GM18511 (cell line): ENCODE data around the gene TBCA.
"Not testable (repeated sequence)": the region's sequence is repeated elsewhere in the genome, so short reads cannot be mapped to it uniquely, and the experiment has no call there.

Source experiments
- ATAC-seq: cut with Tn5 transposase; IDR thresholded peaks from one replicate; pipeline ENCODE4 v1.9.1; 2021; ENCODE audit warnings: mild to moderate bottlenecking, moderate library complexity; ENCODE audit not compliant: unreplicated experiment

The TBCA gene

DNA sequence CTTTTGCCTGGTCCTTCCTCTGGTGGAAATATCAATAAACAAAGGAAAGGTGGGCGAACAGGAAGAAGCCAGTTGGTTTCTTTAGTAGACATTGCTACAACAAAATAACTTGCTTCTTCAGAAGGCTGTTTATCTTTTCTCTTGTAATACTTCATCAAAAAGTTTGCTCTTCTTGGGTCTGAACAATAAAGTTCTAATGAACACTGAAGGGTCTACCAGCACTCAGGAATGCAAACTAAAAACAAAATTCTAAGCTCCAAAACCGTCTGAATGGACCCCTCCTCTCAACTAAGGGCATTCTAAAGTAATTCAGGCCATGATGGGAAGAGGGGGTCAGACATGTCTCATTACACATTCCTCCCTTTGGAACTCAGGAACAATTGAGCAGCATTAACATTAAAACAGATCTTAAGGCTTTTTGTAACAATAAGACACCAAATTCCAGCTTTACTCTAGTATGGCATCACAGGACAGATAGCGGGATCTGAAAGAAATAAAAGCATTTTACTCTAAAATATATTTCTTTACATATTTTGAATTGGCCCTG lies 2.3 kb downstream of the TBCA start:
- no peak for ATAC-seq

DNA sequence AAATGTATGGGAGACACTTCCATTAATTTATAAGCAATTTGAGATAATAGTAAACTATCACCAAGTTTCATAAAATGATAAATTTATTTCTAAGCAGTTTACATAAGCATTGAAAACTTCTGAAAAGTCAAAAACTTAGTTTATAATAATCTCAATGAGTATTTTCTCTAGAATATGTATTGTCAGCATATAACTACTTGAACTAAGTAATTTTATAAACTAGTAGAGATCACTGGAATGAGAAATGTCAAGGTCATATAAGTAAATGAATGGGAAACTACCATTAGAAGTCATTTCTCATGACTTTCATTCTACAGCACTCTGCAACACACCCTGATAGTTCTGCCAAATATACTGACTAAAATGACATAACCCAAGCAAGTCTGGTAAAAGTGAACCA lies 3.4 kb downstream of the TBCA start:
- no peak for ATAC-seq

DNA sequence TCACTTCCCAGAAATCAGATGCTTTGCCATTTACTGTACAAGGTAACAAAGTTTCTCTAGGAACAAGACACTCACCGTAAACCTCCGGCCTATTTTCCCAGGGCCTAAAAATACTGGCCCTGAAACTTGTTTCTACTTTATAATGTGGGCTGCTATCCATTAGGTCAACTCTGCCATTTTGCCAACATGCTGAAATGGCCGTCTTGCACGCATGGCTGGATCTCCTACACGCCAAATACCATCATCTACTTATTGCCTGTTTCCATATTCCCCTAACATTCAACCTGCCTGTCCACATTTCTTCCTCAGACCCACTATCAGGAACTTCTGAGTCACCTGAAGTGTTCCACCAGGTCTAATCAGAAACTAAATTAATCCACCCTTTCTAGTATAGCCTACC lies 4.7 kb downstream of the TBCA start:
- ATAC-seq: no peak

DNA sequence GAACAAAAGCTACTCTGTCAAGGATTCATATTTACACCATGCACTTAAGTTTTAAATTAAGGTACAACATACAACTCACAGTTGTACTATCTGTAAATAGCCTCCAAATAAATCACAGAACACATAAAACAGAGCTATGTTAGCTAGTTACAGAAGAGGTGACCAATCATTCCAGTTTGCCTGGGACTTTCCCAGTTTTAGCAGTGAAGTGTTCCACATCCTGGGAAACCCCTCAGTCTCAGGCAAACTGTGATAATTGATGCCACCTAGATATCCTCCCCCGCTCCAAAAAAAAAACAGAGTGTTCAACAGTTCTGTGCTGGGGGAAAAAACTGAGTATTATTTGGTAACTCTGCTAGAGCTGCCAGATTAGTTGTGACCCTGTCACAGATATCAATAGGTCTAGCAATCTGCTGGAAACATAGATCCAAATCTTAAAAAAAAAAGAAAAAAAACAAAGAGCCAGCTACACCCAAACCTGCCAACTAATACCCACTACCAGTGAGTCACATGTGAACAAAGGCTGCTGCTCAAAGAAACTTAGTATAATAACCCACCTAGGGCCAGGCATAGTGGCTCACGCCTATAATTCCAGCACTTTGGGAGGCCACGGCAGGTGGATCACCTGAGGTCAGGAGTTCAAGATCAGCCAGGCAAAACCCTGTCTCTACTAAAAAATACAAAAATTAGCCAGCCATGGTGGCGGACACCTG lies 5.7 kb downstream of the TBCA start:
- no peak for ATAC-seq

DNA sequence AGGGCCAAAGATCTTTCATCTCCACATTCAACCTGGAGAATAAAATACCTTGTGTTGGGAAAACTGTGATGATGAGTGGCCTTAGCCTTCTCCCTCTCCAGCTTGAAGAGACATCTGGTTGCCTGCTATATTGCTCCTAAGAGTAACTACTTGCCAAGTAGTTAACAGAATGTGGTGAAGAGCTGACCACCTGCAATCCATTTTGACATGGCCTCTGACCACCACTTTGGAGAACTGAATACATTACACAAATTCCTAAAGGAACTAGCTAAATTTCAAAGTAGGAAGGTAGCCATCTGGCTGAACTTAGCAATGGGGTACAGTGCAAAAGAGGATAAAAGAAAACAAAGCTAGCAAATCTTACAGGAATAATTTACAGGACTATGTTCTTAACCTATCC lies 7.2 kb downstream of the TBCA start:
- ATAC-seq: no peak

DNA sequence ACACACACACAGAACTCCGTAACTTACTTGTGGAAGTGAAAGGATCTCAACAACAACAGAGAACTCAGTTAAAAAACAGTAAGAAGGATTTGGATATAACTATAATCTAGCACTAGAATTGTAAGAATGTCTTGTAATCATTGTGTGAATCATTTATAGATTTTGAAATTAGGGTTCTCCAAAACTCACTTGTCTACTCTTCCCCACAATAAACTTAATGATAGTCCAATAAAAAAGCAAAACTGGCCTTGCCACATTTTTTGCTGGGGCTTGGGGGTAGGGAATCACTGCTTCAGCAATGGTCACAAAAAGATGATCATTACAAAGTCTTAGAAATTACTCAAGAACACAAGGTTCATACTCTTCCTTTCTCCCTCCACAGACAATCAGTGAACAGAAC lies 8.8 kb downstream of the TBCA start:
- no peak for ATAC-seq

DNA sequence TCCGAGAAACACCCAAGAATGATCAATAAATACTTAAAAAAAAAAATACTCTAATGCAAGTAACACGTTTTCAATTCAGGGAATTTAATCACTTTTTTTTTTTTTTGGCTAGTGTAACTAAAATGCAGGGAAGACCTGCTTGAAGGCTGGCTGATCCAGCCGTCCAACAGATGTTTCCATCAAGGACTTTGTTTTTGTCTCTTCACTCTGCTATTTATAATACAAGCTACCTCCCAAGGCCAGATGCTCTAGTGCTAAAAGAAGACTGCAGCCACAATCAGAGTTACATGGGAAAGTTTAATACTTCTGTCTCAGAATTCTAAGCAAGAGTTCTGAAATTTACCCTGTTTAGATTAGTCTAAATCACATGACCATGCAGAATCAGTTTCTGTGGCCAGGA lies 14.5 kb downstream of the TBCA start:
- no peak for ATAC-seq

DNA sequence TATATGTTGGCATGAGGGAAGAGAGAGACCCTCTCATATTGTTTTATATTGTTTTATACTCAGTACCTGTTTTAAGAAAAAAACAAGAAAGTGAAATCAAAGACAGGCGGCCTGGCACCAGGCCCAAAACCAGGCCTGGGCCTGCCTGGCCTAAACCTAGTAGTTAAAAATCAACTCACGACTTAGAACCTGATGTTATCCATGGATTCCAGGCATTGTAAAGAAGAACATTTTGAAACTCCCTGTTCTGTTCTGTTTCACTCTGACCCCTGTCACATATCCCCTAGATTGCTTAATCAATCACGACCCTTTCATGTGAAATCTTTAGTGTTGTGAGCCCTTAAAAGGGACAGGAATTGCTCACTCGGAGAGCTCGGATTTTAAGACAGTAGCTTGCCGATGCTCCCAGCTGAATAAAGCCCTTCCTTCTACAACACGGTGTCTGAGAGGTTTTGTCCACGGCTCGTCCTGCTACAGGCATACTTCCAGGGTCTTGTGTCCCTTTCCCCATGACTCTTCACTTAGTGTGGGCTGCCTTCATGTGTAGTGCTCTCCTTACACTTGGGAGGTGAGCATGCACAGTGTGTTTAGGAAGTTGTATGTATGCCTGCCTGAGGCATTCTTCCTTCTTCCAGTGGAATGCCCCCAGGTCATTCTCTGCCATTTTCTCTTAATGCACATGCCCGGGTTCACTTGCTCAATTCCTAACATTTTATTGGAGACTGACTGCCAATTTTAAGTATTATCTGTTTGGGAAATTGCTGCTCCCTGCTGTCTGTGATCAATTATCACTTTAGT lies 17.8 kb downstream of the TBCA start:
- no peak for ATAC-seq

DNA sequence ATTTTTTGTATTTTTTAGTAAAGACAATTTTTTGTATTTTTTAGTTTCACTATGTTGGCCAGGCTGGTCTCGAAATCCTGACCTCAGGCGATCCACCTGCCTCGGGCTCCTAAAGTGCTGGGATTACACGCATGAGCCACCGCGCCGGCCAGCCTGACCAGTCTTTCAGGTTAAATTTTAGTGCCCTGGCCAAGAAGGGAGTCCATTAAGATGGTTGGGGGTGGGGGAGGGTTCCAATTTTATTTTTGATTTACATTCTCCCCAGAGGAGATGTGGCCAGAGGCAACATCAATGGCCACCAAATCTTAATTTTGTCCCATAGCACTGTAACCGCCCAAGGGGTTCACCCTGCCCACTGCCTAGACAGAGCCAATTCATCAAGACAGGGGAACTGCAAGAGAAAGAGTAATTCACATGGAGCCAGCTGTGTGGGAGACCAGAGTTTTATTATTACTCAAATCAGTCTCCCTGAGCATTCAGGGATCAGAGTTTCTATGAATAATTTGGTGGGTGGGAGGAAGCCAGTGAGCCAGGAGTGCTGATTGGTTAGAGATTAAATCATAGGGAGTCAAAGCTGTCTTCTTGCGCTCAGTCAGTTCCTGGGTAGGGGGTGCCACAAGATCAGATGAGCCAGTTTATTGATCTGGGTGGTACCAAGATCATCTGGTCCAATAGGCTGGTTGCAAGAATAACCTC lies 24.7 kb downstream of the TBCA start:
- ATAC-seq: no peak

DNA sequence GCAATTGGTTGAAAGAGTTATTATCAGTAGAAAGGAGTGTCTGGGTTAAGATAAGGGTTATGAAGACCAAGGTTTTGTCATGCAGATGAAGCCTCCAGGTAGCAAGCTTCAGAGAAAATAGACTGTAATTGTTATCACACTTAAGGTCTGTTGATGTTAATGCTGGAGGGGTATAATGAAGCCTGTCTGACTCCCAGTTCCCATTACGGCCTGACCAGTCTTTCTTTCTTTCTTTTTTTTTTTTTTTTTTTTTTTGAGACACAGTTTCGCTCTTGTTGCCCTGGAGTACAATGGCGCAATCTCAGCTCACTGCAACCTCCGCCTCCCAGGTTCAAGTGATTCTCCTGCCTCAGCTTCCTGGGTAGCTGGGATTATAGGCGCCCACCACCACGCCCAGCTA lies 25.2 kb downstream of the TBCA start:
- ATAC-seq: not testable (repeated sequence)

DNA sequence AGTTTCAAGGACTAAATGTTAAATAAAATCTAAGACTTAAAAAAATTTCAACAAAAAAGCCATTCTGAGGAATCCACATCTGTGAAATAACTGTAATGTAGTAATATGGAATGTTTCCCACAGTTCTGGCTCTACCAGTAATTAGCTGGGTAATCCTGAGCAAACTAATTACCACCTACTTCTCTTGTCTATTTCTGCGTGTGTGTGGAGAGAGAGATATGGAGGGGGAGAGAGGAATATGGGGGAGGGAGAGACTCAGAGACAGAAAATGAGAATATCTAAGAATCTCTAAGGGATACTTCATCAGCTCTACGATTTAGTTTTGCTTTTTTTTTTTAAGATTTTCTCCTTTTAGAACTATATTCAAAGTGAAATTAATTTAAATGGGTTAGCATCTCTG lies 28.0 kb downstream of the TBCA start:
- no peak for ATAC-seq

DNA sequence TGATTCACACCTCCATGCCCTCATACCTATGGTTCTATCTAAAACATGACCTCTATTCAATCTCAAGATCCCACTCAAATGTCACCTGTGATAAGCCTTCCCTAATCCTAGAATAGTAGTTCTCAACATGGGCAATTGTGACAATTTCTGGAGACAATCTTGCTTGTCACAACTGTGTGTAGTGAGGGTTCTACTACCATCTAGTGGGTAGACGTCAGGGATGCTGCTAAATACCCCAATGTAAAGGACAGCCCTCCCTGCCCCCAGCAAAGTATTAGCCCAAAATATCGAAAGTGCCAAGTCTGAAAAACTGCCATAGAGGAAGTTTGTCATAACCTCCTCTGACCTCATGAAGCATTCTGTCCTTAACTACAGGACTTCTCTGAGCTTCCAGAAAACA lies 32.0 kb downstream of the TBCA start:
- ATAC-seq: no peak

DNA sequence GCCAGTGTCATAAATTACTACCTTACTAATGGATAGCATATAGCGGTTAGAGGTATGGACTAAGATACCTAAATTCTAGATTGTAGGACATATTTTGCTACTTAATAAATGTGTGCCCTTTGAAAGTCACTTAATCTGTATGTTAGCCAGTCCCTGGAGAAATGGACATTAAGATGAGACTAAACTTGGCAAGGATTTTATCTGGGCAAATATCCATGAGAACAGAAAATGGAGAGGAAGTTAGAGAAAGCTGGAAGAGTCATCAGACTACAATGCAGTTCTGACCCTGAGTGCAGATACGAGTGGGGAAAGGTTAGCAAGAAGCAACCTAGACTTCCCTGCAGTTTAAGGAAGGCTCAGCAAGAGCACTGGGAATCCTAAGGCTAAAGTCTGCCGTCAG lies 33.0 kb downstream of the TBCA start:
- no peak for ATAC-seq

DNA sequence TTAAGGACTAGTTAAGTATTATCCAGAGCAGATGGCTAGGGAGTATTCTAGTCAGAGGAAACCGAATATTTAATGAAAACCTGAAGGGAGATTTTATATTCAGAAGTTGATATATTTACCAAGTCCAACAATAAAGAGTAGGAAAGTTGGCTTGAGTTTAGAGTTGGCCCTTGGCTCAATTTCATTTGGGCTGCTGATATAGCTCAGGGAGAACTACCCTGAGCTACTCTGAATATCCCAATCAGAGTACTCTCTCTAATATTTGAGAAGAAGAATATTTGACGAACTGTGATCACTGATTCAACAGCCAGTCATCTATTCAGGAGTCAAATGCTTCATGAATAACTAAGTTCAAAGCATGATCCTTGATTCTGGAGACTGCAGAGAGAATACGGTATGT lies 34.5 kb downstream of the TBCA start:
- no peak for ATAC-seq

DNA sequence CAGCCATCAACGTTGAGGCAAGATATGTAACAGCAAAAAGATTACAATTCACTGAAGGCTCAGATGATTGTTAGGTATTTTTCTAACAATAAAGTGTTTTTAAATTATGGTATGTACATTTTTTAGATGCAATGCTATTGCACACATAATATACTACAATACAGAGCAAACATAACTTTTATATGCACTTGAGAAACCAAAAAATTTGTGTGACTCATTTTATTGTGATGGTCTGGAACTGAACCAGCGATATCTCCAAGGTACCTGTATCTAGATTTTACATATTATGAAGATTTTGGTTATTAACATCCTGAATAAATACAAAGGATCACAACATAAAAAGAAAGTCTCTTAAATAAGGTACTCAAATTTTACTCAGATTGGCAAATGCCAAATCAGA lies 41.3 kb downstream of the TBCA start:
- ATAC-seq: no peak

DNA sequence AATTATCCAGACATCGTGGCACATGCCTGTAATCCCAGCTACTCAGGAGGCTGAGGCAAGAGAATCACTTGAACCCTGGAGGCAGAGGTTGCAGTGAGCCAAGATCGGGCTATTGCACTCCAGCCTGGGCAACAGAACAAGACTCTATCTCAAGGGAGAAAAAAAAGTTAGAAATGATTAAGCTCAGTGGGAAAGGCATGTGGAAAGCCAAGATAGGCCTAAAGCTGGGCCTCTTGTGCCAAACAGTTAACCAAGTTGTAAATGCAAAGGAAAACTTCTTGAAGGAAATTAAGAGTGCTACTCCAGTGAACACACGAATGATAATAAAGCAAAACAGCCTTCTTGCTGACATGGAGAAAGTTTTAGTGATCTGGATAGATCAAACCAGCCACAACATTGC lies 43.0 kb downstream of the TBCA start:
- no peak for ATAC-seq

DNA sequence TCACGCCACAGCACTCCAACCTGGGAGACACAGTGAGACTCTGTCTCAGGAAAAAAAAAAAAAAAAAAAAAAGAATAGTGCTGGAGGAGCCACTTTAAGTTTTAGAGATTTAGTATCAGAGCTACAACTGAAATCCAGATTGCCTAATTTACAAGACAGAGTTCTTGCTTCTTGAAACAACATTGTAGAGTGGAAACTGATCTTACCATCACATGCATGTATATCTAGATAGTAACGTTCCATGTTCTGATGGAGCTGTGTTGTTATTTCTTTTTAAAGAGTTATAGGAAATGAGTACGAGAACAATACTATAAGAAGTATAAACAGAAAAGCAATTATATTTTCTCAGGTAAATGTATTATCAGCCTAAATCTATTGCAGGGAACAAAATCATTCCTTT lies 48.9 kb downstream of the TBCA start:
- no peak for ATAC-seq

DNA sequence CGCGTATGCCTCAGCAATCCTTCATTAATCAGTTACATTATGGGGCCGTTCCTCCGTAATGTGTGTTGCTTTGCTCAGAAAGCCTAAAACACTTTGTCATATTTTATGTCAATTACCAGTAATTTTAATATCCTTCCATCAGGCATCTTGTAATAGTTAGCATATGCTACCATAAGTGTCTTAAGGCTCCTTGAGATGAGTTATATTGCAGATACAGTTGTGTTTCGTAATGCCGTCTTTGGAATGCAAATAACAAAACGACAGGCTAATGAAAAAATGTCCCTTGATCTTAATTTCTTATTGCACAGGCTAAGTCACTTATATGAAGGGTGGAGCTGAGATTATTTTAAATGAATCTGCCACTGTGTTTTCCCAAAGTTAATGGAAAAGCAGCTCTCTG lies 50.5 kb downstream of the TBCA start:
- no peak for ATAC-seq

DNA sequence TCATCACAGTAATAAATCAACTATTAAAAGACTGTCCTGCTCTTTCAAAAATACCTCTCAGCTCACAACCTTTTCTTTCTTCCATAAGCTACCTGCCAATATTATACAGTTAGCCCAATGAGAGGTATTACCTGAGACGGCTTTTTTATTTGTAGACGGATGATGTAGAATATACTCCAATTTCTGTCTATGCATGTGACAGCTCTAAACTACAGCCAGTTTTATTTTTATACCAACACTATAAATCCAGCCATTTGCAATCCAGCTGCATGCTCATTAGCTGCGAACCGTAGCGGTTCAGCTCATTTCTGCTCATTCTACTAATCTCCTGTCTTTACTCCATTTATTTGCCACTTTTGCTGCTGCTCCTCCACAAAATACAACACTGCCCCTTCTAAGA lies 51.2 kb downstream of the TBCA start:
- no peak for ATAC-seq

DNA sequence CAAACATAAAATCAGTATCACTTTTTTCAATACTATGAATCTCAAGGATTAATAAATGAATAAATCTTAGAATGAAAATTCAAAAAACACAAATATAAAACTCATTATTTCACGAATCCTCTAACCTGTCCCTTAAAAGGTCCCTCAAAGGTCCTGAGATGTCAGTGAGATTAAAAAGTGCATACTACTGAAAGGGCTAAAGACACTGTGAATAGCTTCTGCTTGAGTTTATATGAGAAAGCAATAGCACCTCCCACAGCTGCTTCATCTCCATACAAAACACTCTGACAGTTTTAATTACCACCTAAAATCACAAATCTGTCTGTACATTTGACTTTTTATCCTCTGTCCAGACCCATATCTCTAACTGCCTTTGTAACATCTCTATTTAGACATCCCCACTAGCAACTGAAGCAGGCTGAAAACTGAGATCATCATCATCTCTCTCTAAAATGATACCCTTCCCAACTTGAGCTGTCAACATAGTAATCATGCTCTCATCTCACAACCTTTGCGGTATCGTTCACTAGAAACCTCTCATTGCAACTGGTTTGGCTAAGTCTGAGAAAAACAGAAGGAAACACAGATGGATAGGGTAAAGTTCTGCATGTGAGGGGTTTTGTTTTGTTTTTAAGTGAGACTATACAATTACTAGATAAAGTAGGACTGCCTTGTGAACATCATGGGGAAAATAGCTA lies 56.3 kb downstream of the TBCA start:
- ATAC-seq: no peak

DNA sequence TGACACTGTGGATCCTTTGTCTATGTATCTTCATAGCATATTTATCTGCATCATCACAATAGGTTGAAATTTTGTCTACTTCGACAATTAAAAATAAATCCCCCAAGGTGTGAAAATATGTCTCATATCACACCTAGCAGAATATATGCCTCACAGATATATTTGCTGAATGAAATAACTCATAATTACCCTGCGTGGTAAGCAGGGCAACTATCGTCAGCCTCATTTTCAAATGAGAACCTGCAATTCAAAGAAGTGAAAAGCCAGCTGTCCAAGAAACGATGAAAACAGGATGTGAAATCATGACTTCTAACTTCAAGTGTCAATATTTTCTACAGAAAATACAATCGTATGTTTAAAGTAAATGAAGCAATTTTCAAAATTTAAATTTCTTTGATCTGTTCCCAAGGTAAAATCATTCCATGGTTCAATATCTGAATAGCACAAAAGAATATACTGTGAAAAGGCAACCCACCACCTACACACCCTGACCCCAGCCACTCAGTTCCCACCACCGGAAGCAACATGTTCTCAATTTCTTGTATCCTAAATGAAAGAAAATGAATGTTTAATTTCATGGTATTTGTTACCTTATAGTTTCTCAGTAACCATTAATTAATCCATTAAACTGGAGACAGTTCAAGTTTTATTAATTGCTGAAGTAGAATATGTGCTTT lies 57.1 kb downstream of the TBCA start:
- ATAC-seq: peak; percentile 87
